CD4-positive, alpha-beta memory T cell (primary cell): ENCODE measurements around the gene AK5. TPM values are rescaled to one million over a fixed set of nuclear protein-coding genes. Genes with fewer than 3 reads are reported as not detected.
A peak's percentile ranks its signal among the peaks of the same experiment; 100 is the strongest.

Experiments used
- CTCF ChIA-PET: fragments of 350-600 bp; sonication (Branson Sonifier 250); formaldehyde crosslinking; loops from one replicate; lab custom pipeline; 2021; ENCODE audit warnings: inconsistent platforms; ENCODE audit not compliant: partially characterized antibody; lab: Charles Lee
- POLR2A ChIA-PET: fragments of 350-600 bp; sonication (Branson Sonifier 250); formaldehyde crosslinking; loops from one replicate; lab custom pipeline; 2021; ENCODE audit not compliant: partially characterized antibody; lab: Charles Lee
- DNase-seq, 5 donors: peaks; one replicate each; pipeline versions ENCODE4 v3.0.0 to v3.0.0-alpha.2; 2020 to 2022; ENCODE audit warnings: mixed read lengths in 1 of 5
- H3K27ac ChIP-seq: one replicate; pipeline ENCODE4 v1.7.0; 2013; ENCODE audit warnings: low read depth, low read length
- H3K27me3 ChIP-seq: 2 replicates; pipeline ENCODE4 v1.7.0; 2013; ENCODE audit warnings: mild to moderate bottlenecking, low read length, moderate library complexity; ENCODE audit not compliant: insufficient read depth
- H3K36me3 ChIP-seq: 2 replicates; pipeline ENCODE4 v1.7.0; 2013; ENCODE audit warnings: mild to moderate bottlenecking, low read length, moderate library complexity; ENCODE audit not compliant: insufficient read depth
- H3K4me1 ChIP-seq: 2 replicates; pipeline ENCODE4 v1.7.0; 2013; ENCODE audit warnings: mild to moderate bottlenecking, low read length, moderate library complexity; ENCODE audit not compliant: insufficient read depth
- H3K4me3 ChIP-seq, 2 donors: one replicate each; pipeline ENCODE4 v1.7.0; 2013; ENCODE audit warnings: low read length in 2 of 2, mild to moderate bottlenecking in 1 of 2
- H3K9me3 ChIP-seq, 2 donors: one replicate each; pipeline ENCODE4 v1.7.0; 2013; ENCODE audit warnings: low read length in 2 of 2, control low read depth in 1 of 2; ENCODE audit not compliant: control insufficient read depth in 1 of 2
- H3K27ac Mint-ChIP-seq, 7 donors: one replicate each; pipeline ENCODE4 v1.8.0; 2020 to 2021; ENCODE audit warnings: mixed read lengths in 7 of 7, mild to moderate bottlenecking in 6 of 7, inconsistent platforms in 3 of 7, moderate library complexity in 3 of 7
- H3K27me3 Mint-ChIP-seq, 2 donors: one replicate each; pipeline ENCODE4 v1.8.0; 2020 to 2021; ENCODE audit warnings: mixed read lengths in 2 of 2
- H3K36me3 Mint-ChIP-seq, 2 donors: one replicate each; pipeline ENCODE4 v1.8.0; 2020 to 2021; ENCODE audit warnings: mixed read lengths in 2 of 2, inconsistent platforms in 1 of 2, mild to moderate bottlenecking in 1 of 2
- H3K4me1 Mint-ChIP-seq, 4 donors: one replicate each; pipeline ENCODE4 v1.8.0; 2020 to 2021; ENCODE audit warnings: mixed read lengths in 4 of 4, mild to moderate bottlenecking in 1 of 4
- H3K4me3 Mint-ChIP-seq, 8 donors: one replicate each; pipeline ENCODE4 v1.8.0; 2020 to 2021; ENCODE audit warnings: mixed read lengths in 8 of 8, mild to moderate bottlenecking in 7 of 8, moderate library complexity in 6 of 8, inconsistent platforms in 3 of 8
- H3K9me3 Mint-ChIP-seq, 8 donors: one replicate each; pipeline ENCODE4 v1.8.0; 2020 to 2021; ENCODE audit warnings: mixed read lengths in 8 of 8, mild to moderate bottlenecking in 5 of 8, inconsistent platforms in 3 of 8, moderate library complexity in 1 of 8
- intact Hi-C: fragments of 100-400 bp; cut with micrococcal nuclease; formaldehyde crosslinking; loops from one replicate; pipeline ENCODE4 v1.15.1; 2023
- polyA plus RNA-seq, 2 donors: library from polyadenylated mRNA; unstranded; fragments of 300-500 nt; fragmentation: Illumina TruSeq; gene quantifications; one replicate each; pipeline ENCODE4 v1.2.3, GENCODE V29; 2021
- total RNA-seq, 2 experiments: library from RNA; stranded (reverse); gene quantifications; one replicate each; pipeline ENCODE4 v1.2.3, GENCODE V29; 2021

Gene AK5
- total and polyA plus RNA-seq, 4 experiments from 2014 or later = 17.0 to 25.5 (median 19.3) TPM

DNA sequence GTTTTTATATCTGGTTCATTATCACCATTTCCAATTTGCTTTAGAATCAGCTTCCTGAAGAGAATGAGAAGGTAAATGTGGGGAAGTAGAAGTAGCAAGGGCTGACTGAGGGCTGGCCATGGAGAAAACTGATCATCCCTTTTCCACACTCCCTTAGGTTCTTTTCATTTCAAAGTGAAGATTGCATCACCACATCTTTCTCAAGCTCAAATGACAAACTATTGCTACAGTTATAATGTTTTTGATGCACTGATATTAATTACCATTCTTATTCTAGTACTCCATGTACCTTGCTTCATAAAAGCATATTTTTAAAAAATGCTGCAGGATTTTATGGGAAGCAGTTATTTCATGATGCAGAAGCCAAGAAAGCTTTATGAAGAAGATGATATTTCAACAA lies 7.9 kb upstream of the AK5 start:
- POLR2A ChIA-PET = interaction anchor here (1.7 kb wide), 1 partner anchor 9 kb away, joined by 4 read pairs; no protein-coding TSS in a partner anchor
- no peak for DNase-seq

DNA sequence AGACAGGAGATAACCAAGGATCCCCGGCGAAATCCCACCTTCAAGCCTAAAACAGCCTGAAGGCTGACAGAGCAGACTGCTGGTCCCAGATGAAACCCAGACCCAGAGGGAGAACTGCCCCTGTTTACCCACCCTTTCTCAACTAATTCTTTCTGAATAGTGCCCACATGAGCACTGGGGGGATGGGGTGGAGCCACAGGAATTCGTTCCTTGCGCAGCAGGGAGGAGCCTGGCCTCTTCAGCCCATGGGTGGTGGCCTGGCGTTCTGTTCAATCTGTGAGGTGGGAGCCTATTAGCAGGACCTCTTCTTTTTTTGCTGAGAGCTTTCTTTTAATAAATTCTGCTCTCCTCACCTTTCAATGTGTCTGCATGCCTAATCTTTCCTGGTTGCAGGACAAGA lies 6.6 kb upstream of the AK5 start:
- CTCF ChIA-PET = no interaction called here
- H3K9me3 Mint-ChIP-seq = no peaks in the 10 kb centered on the region
- no peaks in the 10 kb centered on the region for H3K27me3 ChIP-seq
- no peaks in the 10 kb centered on the region for H3K9me3 ChIP-seq
- no peak overlapping the region for H3K4me3 Mint-ChIP-seq
- intact Hi-C loops = no loop called here
- POLR2A ChIA-PET = no interaction called here
- H3K27me3 Mint-ChIP-seq = peaks cover 5 to 8% of the 10 kb centered on the region in 2 donors
- peaks cover 9% of the 10 kb centered on the region for H3K4me1 ChIP-seq
- no peak overlapping the region for H3K27ac Mint-ChIP-seq
- H3K4me3 ChIP-seq = no peak overlapping the region
- DNase-seq = no peak
- no peak overlapping the region for H3K27ac ChIP-seq
- H3K36me3 Mint-ChIP-seq = no peaks in the 10 kb centered on the region
- H3K36me3 ChIP-seq = no peaks in the 10 kb centered on the region
- H3K4me1 Mint-ChIP-seq = peaks cover 7 to 11% (median 9%) of the 10 kb centered on the region in 4 donors

More for the DNA sequence above, 7.9 kb upstream of the AK5 start:
- H3K27me3 ChIP-seq = no peaks in the 10 kb centered on the region
- Mint-ChIP-seq H3K27me3 (peaks cover 2 to 5% of the 10 kb centered on the region in 2 donors), H3K36me3 (no peaks in the 10 kb centered on the region), H3K4me3 (no peak overlapping the region), H3K27ac (no peak overlapping the region), H3K9me3 (no peaks in the 10 kb centered on the region), H3K4me1 (peaks cover 0 to 3% (median 0%) of the 10 kb centered on the region in 4 donors)
- intact Hi-C loops = no loop called here
- CTCF ChIA-PET = interaction anchor here (1.1 kb wide), 1 partner anchor 13 kb away, joined by 4 read pairs; no protein-coding TSS in a partner anchor
- no peak overlapping the region for H3K27ac ChIP-seq
- H3K4me3 ChIP-seq = no peak overlapping the region
- no peaks in the 10 kb centered on the region for H3K9me3 ChIP-seq
- no peaks in the 10 kb centered on the region for H3K4me1 ChIP-seq
- H3K36me3 ChIP-seq = no peaks in the 10 kb centered on the region

DNA sequence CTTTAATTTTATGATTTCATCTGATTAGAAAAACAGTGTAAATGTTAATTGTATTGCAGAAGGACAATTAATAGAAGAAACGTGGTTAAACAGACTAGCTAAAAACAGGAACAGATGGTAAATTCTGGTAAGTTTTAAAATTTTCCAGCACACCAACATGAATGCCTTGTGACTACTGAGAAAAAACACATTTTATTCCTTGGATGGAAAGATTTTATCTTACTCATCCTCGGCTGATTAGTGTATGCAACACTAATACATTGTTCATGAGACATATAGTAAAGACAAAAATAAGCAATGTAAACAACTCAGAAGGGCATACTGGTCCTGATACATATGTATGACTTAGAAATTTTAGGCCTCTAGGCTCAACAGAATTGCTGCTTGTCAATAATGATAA lies 4.9 kb upstream of the AK5 start:
- Histone ChIP-seq H3K36me3 (no peaks in the 10 kb centered on the region), H3K9me3 (no peaks in the 10 kb centered on the region), H3K4me3 (no peak overlapping the region), H3K4me1 (peaks cover 23% of the 10 kb centered on the region), H3K27me3 (no peaks in the 10 kb centered on the region), H3K27ac (no peak overlapping the region)
- Mint-ChIP-seq H3K9me3 (no peaks in the 10 kb centered on the region), H3K4me3 (no peak overlapping the region), H3K36me3 (no peaks in the 10 kb centered on the region), H3K27me3 (peaks cover 5 to 12% of the 10 kb centered on the region in 2 donors), H3K27ac (no peak overlapping the region), H3K4me1 (peaks cover 18 to 23% (median 22%) of the 10 kb centered on the region in 4 donors)
- no peak for DNase-seq
- intact Hi-C loops = no loop called here
- CTCF ChIA-PET = interaction anchor here (0.8 kb wide), 1 partner anchor 36 kb away, joined by 4 read pairs; no protein-coding TSS in a partner anchor
- POLR2A ChIA-PET = no interaction called here

DNA sequence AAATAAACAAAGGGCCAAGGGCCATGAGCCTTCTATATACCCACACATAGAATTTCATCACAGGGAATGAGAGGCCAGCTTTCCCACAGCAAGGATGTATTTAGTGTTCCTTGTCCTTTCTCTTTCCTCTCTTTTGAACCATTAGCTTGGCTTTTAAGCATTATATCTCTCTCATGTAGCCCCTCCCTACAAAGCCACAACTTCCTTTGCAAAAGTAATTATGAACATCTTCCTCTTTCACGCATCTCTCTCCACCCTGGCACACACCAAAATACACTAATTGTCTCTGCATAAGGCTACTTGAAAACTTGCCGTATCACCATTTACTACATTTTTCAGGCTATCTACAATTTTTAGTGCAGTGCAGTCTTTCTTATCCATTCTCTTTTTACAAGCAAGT lies 1.9 kb upstream of the AK5 start:
- H3K36me3 ChIP-seq = no peaks in the 10 kb centered on the region
- H3K4me3 ChIP-seq = no peak overlapping the region
- POLR2A ChIA-PET = interaction anchor here (0.9 to 1.0 kb wide), 2 partner anchors 11 to 29 kb away, joined by 3 read pairs; no protein-coding TSS in a partner anchor
- Mint-ChIP-seq H3K4me1 (peaks cover 21 to 33% (median 27%) of the 10 kb centered on the region in 4 donors), H3K36me3 (no peaks in the 10 kb centered on the region), H3K4me3 (peak overlapping the region; percentile 3 to 70 (median 42)), H3K27me3 (peaks cover 7 to 11% of the 10 kb centered on the region in 2 donors), H3K27ac (peak overlapping the region in 3 of 7 donors; percentile 0 to 61 (median 9)), H3K9me3 (no peaks in the 10 kb centered on the region)
- intact Hi-C loops = loop anchor here (5.0 to 10.0 kb wide), 3 partner anchors 152 to 405 kb away; partner anchors contain the start of gene ZZZ3
- DNase-seq = peak in 3 of 5 donors; percentile 11 to 14 (median 14)
- no peak overlapping the region for H3K27ac ChIP-seq
- no peaks in the 10 kb centered on the region for H3K9me3 ChIP-seq
- no peaks in the 10 kb centered on the region for H3K27me3 ChIP-seq
- CTCF ChIA-PET = interaction anchor here (2.8 kb wide), 1 partner anchor 29 kb away, joined by 10 read pairs; no protein-coding TSS in a partner anchor
- H3K4me1 ChIP-seq = peaks cover 30% of the 10 kb centered on the region

DNA sequence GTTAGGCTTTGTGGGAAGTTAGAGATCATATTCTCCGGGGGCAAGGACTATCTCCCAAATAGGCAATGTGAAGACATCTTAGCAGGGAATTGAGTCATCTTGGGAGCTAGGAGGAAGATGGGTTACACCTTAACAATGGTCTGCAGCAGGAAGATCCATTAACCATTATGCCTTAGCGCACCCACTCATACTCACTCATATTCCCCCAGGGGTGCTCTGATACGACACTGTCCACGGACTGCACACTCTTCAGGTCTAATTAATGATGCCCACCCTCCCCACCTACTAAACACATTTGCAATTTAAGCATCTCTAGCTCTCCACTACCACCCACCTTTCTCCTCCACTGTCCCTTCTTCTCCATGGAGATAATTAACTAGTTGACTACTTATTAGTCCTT lies 857 bp upstream of the AK5 start:
- ChIA-PET CTCF (interaction anchor here (2.8 kb wide), 1 partner anchor 28 kb away, joined by 10 read pairs; no protein-coding TSS in a partner anchor), POLR2A (interaction anchor here (0.6 to 2.1 kb wide), 5 partner anchors 33 to 402 kb away, joined by 4 to 10 read pairs (median 5); partner anchors contain the start of gene ZZZ3)
- Histone ChIP-seq H3K9me3 (no peaks in the 10 kb centered on the region), H3K27ac (no peak overlapping the region), H3K4me1 (peaks cover 30% of the 10 kb centered on the region), H3K4me3 (no peak overlapping the region), H3K36me3 (no peaks in the 10 kb centered on the region), H3K27me3 (no peaks in the 10 kb centered on the region)
- peaks cover 9 to 11% of the 10 kb centered on the region in 2 donors for H3K27me3 Mint-ChIP-seq
- H3K4me3 Mint-ChIP-seq = peak overlapping the region; percentile 39 to 88 (median 71)
- H3K4me1 Mint-ChIP-seq = peaks cover 21 to 33% (median 27%) of the 10 kb centered on the region in 4 donors
- DNase-seq = no peak
- intact Hi-C loops = loop anchor here (5.0 to 10.0 kb wide), 3 partner anchors 151 to 404 kb away; partner anchors contain the start of gene ZZZ3
- H3K27ac Mint-ChIP-seq = peak overlapping the region in 2 of 7 donors; percentile 24
- no peaks in the 10 kb centered on the region for H3K9me3 Mint-ChIP-seq
- H3K36me3 Mint-ChIP-seq = no peaks in the 10 kb centered on the region

DNA sequence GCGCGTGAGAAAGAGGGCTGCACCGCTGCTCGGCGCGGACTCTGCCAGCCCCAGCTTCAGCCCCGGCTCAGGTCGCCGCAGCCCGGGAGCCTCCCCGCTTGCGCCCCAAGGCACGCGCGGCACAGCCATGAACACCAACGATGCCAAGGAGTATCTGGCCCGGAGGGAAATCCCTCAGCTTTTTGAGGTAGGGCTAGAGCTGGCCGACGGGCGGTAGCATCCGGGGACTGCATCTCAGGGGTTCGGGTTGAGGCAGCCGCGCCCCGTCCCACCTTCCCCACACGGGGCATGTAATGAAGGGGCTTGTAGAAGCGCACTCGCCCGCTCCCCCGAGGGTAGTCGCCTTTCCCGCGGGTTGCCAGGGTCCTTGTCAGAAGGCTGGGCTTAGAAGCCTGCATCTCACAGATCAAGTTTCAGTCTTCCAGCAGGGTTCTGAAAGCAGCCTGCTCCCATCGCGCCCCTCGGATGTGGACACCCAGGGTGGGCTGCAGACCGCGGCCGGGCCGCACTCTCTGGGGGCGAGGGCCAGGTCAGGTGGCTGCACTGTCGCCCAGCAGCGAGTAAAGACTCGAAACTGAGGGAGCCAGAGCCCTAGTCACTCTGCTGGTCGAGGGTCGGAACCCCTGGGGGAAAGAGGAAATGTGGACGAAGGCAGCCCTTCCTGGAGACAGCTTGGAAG lies 507 bp downstream of the AK5 start:
- Mint-ChIP-seq H3K4me1 (peaks cover 21 to 33% (median 27%) of the 10 kb centered on the region in 4 donors), H3K9me3 (no peaks in the 10 kb centered on the region), H3K4me3 (peak overlapping the region; percentile 78 to 91 (median 84)), H3K27me3 (peaks cover 9% of the 10 kb centered on the region in 2 donors), H3K36me3 (no peaks in the 10 kb centered on the region), H3K27ac (no peak overlapping the region)
- no peaks in the 10 kb centered on the region for H3K36me3 ChIP-seq
- intact Hi-C loops = loop anchor here (2.0 to 10.0 kb wide), 5 partner anchors 14 to 402 kb away; partner anchors contain the start of genes PIGK and ZZZ3
- peaks cover 30% of the 10 kb centered on the region for H3K4me1 ChIP-seq
- H3K27ac ChIP-seq = no peak overlapping the region
- CTCF ChIA-PET = interaction anchor here (2.8 kb wide), 1 partner anchor 27 kb away, joined by 10 read pairs; no protein-coding TSS in a partner anchor
- DNase-seq = peak in 4 of 5 donors; percentile 32 to 45 (median 36)
- no peaks in the 10 kb centered on the region for H3K9me3 ChIP-seq
- POLR2A ChIA-PET = interaction anchor here (0.8 to 2.1 kb wide), 5 partner anchors 21 to 150 kb away, joined by 3 to 10 read pairs (median 5); no protein-coding TSS in a partner anchor
- H3K4me3 ChIP-seq = peak overlapping the region in 1 of 2 donors; percentile 54
- no peaks in the 10 kb centered on the region for H3K27me3 ChIP-seq
